A673 (cell line): ENCODE data around the gene GRXCR2. TPM values are rescaled to one million over a fixed set of nuclear protein-coding genes. Genes with fewer than 3 reads are reported as not detected.

Experiments used
- BruUV-seq: library from RNA; stranded (reverse); fragments of 400-500 nt; replicated peaks from 2 replicates; lab custom pipeline; 2021; lab: Mats Ljungman, UMichigan
- CTCF ChIA-PET: fragments of 300-600 bp; sonication (Branson Sonifier 250); formaldehyde crosslinking; loops from one replicate; lab custom pipeline; 2022; ENCODE audit warnings: antibody characterized with exemption; lab: Charles Lee
- POLR2A ChIA-PET: fragments of 300-600 bp; sonication (Branson Sonifier 250); formaldehyde crosslinking; loops from one replicate; lab custom pipeline; 2022; ENCODE audit warnings: antibody characterized with exemption; ENCODE audit not compliant: low non-redundant PET; lab: Charles Lee
- DNase-seq: peaks from one replicate; pipeline ENCODE4 v3.0.0-alpha.2; 2015; ENCODE audit warnings: low spot score
- H3K27ac ChIP-seq: fragments of 200-600 bp; sonication (generic); 2 replicates; pipeline ENCODE4 v1.5.1; 2016; ENCODE audit warnings: mixed run types, low read depth, mild to moderate bottlenecking, mixed read lengths, antibody characterized with exemption, low read length; ENCODE audit not compliant: poor library complexity, severe bottlenecking
- H3K27me3 ChIP-seq: fragments of 200-600 bp; sonication (generic); replicated peaks from 2 replicates; pipeline ENCODE4 v1.6.1; 2017; ENCODE audit warnings: mixed run types, low read depth, mild to moderate bottlenecking, mixed read lengths, antibody characterized with exemption, low read length; ENCODE audit not compliant: insufficient read depth, poor library complexity
- H3K36me3 ChIP-seq: fragments of 200-600 bp; sonication (generic); 2 replicates; pipeline ENCODE4 v1.6.1; 2016; ENCODE audit warnings: mixed run types, mild to moderate bottlenecking, mixed read lengths, antibody characterized with exemption, low read length; ENCODE audit not compliant: insufficient read depth, poor library complexity, severe bottlenecking
- H3K4me1 ChIP-seq: fragments of 200-600 bp; sonication (generic); 2 replicates; pipeline ENCODE4 v1.6.1; 2017; ENCODE audit warnings: mixed run types, mild to moderate bottlenecking, mixed read lengths, antibody characterized with exemption, low read length; ENCODE audit not compliant: insufficient read depth, poor library complexity, severe bottlenecking
- H3K4me3 ChIP-seq: fragments of 200-600 bp; sonication (generic); 2 replicates; pipeline ENCODE4 v1.5.1; 2016; ENCODE audit warnings: low read depth, mixed run types, mild to moderate bottlenecking, mixed read lengths, low read length; ENCODE audit not compliant: poor library complexity, severe bottlenecking
- H3K9me3 ChIP-seq: fragments of 200-600 bp; sonication (generic); 2 replicates; pipeline ENCODE4 v1.6.1; 2016; ENCODE audit warnings: mixed run types, low read depth, mild to moderate bottlenecking, mixed read lengths, antibody characterized with exemption, low read length; ENCODE audit not compliant: poor library complexity, severe bottlenecking
- CTCF ChIP-seq: fragments of 300-800, 200-600 bp; sonication (generic); conservative IDR thresholded peaks from 2 replicates; pipeline ENCODE4 v1.5.1; 2017; ENCODE audit warnings: low read depth, mild to moderate bottlenecking, antibody characterized with exemption, low read length, moderate library complexity, mixed read lengths
- EZH2 ChIP-seq: fragments of 200-600 bp; sonication (generic); IDR thresholded peaks from 2 replicates; pipeline ENCODE4 v1.6.1; 2017; ENCODE audit warnings: borderline replicate concordance, low read depth, mild to moderate bottlenecking, mixed read lengths, antibody characterized with exemption, low read length; ENCODE audit not compliant: poor library complexity, severe bottlenecking
- intact Hi-C: fragments of 100-400 bp; cut with micrococcal nuclease; formaldehyde crosslinking; loops from one replicate; pipeline ENCODE4 v1.10.0; 2022; ENCODE audit not compliant: unreplicated experiment
- total RNA-seq: library from RNA; stranded (reverse); gene quantifications from 2 replicates; pipeline ENCODE4 v1.2.3, GENCODE V29; 2021

GRXCR2 gene
- total RNA-seq, 1 experiment from 2014 or later = not detected

GRCh38 chr5:145887217-145887616 is 14.4 kb upstream of the GRXCR2 start:
- Histone ChIP-seq H3K27ac (no peak overlapping the region), H3K27me3 (no peaks in the 10 kb centered on the region), H3K36me3 (no peaks in the 10 kb centered on the region), H3K4me3 (no peak overlapping the region), H3K9me3 (peaks cover 10% of the 10 kb centered on the region), H3K4me1 (no peaks in the 10 kb centered on the region)
- DNase-seq = peak; percentile 42
- intact Hi-C loops = loop anchor here (5.0 kb wide), 2 partner anchors 55 to 190 kb away; no protein-coding TSS in a partner anchor
- no TSS peak for BruUV-seq
- CTCF ChIA-PET = interaction anchor here (1.4 kb wide), 1 partner anchor 38 kb away, joined by 5 read pairs; no protein-coding TSS in a partner anchor
- POLR2A ChIA-PET = no interaction called here
- TF ChIP-seq EZH2 (no peak), CTCF (no peak)

- no peaks in the 10 kb centered on the region for H3K9me3 ChIP-seq
- no peaks in the 10 kb centered on the region for H3K27me3 ChIP-seq
- intact Hi-C loops = no loop called here
- H3K36me3 ChIP-seq = no peaks in the 10 kb centered on the region
- H3K4me3 ChIP-seq = no peak overlapping the region
- no peaks in the 10 kb centered on the region for H3K4me1 ChIP-seq
- H3K27ac ChIP-seq = no peak overlapping the region
- ChIA-PET CTCF (no interaction called here), POLR2A (interaction anchor here (0.5 to 0.7 kb wide), 2 partner anchors 16 to 31 kb away, joined by 4 to 5 read pairs; no protein-coding TSS in a partner anchor)
- TF ChIP-seq EZH2 (no peak), CTCF (no peak)
- BruUV-seq = no TSS peak
- DNase-seq = no peak
These were observed 2.0 kb upstream of the GRXCR2 start for GRCh38 chr5:145874765-145875164.

- Histone ChIP-seq H3K9me3 (no peaks in the 10 kb centered on the region), H3K4me3 (no peak overlapping the region), H3K27me3 (no peaks in the 10 kb centered on the region), H3K27ac (no peak overlapping the region), H3K36me3 (no peaks in the 10 kb centered on the region), H3K4me1 (no peaks in the 10 kb centered on the region)
- POLR2A ChIA-PET = no interaction called here
- TF ChIP-seq EZH2 (no peak), CTCF (no peak)
- intact Hi-C loops = no loop called here
- CTCF ChIA-PET = no interaction called here
- no TSS peak for BruUV-seq
- DNase-seq = no peak
These were observed 328 bp downstream of the GRXCR2 start for GRCh38 chr5:145872486-145872885.
